DMS114 treated with DMSO at 0.1 percent for 48 hours (cell line): ENCODE measurements around the gene LYRM9.
"Not testable (repeated sequence)": the region's sequence is repeated elsewhere in the genome, so short reads cannot be mapped to it uniquely, and the experiment has no call there.

Experiments used
- DNase-seq: peaks from one replicate; lab custom pipeline; 2025; ENCODE audit not compliant: unreplicated experiment; lab: John Stamatoyannopoulos, UW

Gene LYRM9

GRCh38 chr17:27892866-27893769 is at the start of gene LYRM9:
Gene LYRM9 (minus strand): TSS chr17:27893365. CDS start chr17:27882694, 10,671 bp downstream.
- peak; percentile 76 for DNase-seq

GRCh38 chr17:27940503-27941428 is 47.6 kb upstream of the LYRM9 start:
- no peak for DNase-seq

- no peak for DNase-seq
Observed at GRCh38 chr17:27939474-27940465, 46.6 kb upstream of the LYRM9 start.

GRCh38 chr17:27938864-27939263 is 45.7 kb upstream of the LYRM9 start:
- no peak for DNase-seq

- DNase-seq: no peak
Observed at GRCh38 chr17:27938241-27938640, 45.1 kb upstream of the LYRM9 start.

- no peak for DNase-seq
Observed at GRCh38 chr17:27937025-27937546, 43.9 kb upstream of the LYRM9 start.

GRCh38 chr17:27930000-27930399 is 36.8 kb upstream of the LYRM9 start:
- DNase-seq: no peak

- DNase-seq: no peak
Observed at GRCh38 chr17:27928587-27928986, 35.4 kb upstream of the LYRM9 start.

GRCh38 chr17:27927781-27928180 is 34.6 kb upstream of the LYRM9 start:
- DNase-seq: no peak

- DNase-seq: no peak
Observed at GRCh38 chr17:27921599-27921998, 28.4 kb upstream of the LYRM9 start.

GRCh38 chr17:27921077-27921476 is 27.9 kb upstream of the LYRM9 start:
- DNase-seq: no peak

- DNase-seq: no peak
Observed at GRCh38 chr17:27920569-27920968, 27.4 kb upstream of the LYRM9 start.

GRCh38 chr17:27919079-27919478 is 25.9 kb upstream of the LYRM9 start:
- no peak for DNase-seq

- DNase-seq: no peak
Observed at GRCh38 chr17:27918498-27918897, 25.3 kb upstream of the LYRM9 start.

- no peak for DNase-seq
Observed at GRCh38 chr17:27917000-27917399, 23.8 kb upstream of the LYRM9 start.

- DNase-seq: no peak
Observed at GRCh38 chr17:27915709-27916108, 22.5 kb upstream of the LYRM9 start.

- DNase-seq: no peak
Observed at GRCh38 chr17:27914382-27914781, 21.2 kb upstream of the LYRM9 start.

GRCh38 chr17:27912964-27913363 is 19.8 kb upstream of the LYRM9 start:
- DNase-seq: no peak

GRCh38 chr17:27912299-27912698 is 19.1 kb upstream of the LYRM9 start:
- not testable (repeated sequence) for DNase-seq

GRCh38 chr17:27907976-27908558 is 14.9 kb upstream of the LYRM9 start:
- no peak for DNase-seq
